Activated CD4-positive, CD25-positive, alpha-beta regulatory T cell treated with anti-CD3 and anti-CD28 coated beads, Interleukin-2, amount 50 U/mL, for 24 hours (primary cell): ENCODE results near the gene ATXN10.
"Not testable (repeated sequence)": the region's sequence is repeated elsewhere in the genome, so short reads cannot be mapped to it uniquely, and the experiment has no call there.

Experiments used
- ATAC-seq, 2 donors: fragments of 150-1000 bp; cut with Tn5 transposase; one replicate each; pipeline ENCODE4 v1.10.0; 2021; ENCODE audit warnings: mild to moderate bottlenecking in 1 of 2, moderate library complexity in 1 of 2

The ATXN10 gene

DNA sequence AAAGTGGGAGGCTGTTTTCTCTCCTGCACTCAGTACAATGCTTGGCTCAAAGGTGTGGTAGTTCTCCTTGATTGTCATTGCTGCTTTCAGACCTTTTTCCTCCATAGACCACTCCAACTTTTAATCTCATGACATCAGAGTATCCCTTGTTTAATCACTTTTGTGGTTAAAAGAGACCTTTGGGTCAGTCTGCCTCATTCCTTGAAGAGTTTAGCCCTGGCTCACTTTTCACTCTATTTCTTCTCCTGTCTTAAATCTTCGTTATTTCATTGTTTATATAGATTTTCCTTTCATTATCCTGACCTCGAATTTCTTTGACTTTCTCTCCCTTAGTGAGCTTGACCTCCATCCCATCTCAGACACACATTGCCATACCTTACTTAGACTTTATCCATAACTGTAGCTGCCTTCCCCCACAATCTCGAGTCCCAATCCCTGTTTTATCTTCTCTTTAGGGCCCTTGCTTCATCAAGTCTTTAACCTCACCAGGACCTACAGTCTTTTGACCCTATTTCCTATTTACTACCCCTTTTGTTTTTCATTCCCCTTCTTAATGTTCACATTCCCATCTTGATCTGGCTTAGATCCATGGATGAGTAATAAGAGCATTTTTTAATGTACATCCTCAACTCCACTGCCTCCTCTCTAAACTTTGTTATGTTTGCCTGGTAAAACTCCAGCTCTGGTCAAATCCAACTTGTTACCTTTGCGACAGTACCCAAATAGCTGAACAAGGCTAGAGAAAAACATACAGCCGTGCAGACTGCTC, 9.5 kb downstream of the ATXN10 start:
- no peak for ATAC-seq

DNA sequence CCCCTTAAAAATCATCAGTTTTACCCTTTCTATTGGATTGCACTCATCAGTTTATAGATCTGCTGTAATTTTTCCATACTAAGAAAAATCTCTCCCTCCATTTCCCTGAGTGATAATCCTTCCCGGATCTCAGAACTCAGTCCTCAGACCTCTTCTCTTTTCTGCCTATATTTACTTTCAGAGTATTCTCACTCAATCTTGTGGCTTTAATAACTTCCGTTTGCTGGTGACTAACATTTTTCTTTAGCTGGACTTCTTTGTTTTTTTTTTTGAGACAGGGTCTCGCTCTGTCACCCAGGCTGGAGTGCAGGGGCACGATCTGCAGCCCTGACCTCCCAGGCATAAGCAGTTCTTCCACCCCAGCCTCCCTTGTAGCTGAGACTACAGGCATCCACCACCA, 10.4 kb downstream of the ATXN10 start:
- ATAC-seq = no peak

DNA sequence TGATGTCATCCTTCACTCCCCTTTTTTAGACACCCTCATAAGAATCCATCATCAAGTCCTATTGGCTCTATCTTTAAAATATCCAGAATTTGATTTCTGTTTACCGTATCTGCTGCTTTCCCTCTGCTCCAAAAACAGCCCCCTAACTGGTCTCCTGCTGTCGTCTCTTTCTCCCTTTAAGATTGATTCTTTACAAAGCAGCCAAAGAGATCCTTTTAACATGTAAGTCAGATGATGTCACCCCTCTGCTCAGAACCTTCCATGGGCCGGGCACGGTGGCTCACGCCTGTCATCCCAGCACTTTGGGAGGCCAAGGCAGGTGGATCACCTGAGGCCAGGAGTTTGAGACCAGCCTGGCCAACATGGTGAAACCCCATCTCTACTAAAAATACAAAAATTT, 11.1 kb downstream of the ATXN10 start:
- not testable (repeated sequence) for ATAC-seq

DNA sequence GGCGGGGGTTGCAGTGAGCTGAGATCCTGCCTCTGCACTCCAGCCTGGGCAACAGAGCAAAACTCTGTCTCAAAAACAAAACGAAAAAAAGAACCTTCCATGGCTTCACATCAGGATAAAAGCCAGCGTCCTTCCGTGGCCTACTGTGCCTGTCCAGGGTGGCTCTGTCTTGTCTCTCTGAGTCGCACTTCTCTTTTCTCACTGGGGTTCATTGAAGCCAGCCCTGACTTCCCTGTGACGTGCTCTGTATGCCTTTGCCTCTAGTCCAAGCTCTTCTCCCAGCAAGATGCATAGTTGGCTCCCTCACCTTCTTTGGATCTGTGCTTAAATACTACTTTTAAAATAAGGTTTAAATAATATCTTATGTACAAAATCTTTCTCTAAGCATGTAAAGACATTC, 11.6 kb downstream of the ATXN10 start:
- no peak for ATAC-seq

DNA sequence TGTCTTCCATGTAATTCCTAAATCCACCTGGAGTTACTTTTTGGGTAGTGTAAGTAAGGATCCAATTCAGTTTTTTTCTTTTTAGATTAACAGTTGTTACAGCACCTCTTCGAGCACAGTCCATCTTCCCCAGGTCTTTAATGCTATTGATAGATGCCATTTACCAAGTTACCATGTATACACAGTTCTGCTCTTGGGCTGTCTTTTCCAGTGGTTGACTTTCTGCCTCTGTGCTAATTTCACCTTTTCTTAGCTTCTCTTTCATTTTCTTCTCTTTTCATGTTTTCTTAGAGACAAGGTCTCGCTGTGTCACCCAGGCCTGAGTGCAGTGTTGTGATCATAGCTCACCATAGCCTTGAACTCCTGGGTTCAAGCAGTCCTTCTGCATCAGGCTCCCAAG, 12.0 kb downstream of the ATXN10 start:
- ATAC-seq = no peak

DNA sequence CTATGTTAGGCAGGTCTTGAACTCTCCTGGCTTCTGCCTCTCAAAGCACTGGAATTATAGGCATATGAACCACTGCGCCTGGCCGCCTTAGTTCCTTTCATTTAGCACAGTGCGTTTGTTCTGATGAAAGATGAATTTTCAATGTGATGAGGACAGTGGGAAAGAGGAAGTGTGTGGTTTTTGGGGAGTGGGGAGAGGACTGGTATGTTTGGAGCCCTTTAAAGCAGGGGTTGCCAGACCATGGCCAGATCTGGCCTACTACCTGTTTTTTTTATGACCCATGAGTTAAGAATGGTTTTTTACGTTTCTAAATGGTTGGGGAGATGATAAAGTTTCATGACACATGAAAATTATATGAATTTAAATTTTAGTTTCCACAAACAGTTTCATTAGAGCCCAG, 12.5 kb downstream of the ATXN10 start:
- peak in 1 of 2 donors; percentile 15 for ATAC-seq

DNA sequence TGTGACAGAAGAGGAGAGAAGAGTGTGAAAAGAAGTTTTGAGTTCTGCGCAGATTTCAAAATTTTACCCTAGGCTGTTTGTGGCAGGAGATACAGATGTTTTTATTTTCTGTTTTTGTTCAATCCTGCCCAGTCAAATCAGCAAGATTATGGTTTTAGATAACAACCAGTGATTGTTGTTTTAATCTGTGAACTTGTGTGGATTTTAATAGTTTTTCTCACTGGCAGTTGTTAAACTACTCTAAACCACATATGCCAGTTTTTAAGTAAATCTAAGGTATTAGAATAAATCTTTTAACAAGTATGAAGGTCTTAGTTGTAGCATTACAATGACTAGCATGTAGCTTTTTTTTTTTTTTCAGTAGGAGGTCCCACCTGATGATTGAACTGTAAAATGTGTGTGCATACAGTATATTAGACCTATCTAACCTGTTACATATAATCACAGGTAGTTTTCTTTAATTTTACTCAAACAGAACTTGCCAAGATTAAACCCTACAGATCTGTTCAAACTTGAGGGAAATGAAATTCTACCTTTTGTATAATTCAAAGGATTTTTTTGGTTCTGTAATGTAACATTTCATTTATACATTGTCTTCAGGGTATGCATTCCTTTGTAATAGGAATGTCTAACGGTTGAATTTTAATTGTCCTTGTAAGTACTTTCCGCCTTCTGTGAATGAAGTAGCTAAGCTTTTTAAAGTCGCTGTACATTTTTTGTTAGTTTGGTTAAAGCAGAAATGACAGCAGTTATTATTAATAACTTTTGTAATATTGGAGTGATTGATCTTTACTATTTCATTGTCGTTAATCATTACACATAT, 13.3 kb downstream of the ATXN10 start:
- peak in 1 of 2 donors; percentile 27 for ATAC-seq

DNA sequence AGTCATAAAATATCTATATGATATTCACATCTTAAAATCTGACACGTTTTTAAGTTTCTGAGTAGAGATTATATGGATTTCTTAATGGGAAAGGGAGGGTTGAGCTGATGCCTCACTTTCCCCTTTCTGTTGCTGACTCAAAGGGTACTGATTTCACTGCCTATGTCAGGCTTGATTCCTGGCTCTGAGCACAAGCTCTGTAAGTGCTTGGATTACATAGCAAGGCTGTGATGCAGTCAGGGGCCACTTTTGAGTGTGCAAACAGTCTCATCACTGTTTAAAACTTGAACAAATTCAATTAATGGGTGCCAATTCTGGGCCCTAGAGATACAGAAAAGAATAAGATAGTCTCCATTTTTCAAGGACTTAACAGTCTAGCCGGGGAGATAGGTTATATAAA, 14.4 kb downstream of the ATXN10 start:
- no peak for ATAC-seq

DNA sequence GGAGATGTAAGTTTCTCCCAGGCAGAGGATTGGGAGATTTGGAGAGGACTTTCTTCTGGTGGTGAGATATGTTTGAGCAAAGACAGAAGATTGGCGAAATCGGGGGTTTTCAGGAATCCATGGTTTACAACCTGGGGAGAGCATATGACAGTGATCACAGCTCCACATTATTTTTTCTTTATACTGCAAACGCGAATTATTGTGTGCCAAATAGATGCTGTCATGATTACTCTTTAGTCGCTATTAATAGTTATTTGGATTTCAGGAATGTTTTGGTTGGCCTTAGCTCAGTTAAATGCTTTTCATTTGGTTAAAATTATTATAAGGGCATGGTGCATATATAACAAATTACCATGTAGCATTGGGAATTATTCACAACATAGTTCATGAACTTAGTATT, 15.2 kb downstream of the ATXN10 start:
- no peak for ATAC-seq

DNA sequence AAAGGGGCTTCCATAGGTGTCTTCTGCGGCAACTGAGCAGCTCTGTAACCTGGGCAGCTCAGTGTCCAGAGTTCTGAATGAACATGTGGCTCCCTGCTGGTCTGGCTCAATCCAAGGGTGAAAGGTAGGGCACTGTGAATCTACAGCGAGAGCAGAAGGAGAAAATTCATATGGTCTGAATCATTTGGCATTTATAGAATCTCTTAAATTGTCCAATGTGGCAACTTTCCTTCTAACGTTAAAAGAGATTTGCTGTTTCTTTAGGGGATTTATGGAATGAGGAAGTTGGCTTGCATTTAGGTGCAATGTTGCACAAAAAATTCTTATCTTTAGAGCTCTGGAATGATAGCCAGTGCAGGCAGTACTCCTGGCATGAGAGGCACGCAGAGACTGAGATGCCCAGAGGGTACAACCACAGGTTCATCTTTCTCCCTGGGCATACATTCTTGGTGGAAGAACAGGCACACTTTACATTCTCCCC, 17.0 kb downstream of the ATXN10 start:
- ATAC-seq = no peak

DNA sequence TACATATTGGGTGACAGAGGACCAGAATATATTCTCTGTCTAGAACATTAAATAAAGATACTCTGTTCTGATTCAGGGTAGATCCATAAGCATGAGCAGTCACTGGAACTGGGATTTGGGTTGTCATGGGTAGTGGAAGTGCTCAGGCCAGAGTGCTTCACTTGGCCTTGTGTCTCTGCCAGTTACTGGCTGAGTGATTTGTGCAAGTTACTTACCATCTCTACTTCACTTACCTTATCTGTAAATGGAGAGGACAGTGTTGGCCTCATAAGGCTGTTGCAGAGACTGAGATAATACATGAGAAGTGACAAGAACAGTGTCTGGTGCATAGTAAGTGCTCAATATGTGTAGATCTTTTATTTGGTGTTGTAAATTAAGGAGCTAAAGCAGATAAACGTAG, 17.6 kb downstream of the ATXN10 start:
- no peak for ATAC-seq

DNA sequence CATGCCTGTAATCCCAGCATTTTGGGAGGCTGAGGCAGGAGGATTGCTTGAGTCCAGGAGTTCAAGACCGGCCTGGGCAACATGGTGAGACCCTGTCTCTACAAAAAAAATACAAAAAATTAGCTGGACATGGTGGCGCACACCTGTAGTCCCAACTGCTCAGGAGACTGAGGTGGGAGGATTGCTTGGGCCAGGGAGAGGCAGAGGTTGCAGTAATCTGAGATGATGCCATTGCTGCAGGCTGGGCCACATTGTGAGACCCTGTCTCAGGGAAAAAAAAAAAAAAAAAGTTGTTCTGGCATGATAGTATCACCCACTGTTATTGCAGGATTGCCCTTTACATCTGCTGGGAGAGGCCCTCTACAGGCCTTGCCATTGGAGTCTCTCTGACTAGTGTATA, 18.4 kb downstream of the ATXN10 start:
- no peak for ATAC-seq

DNA sequence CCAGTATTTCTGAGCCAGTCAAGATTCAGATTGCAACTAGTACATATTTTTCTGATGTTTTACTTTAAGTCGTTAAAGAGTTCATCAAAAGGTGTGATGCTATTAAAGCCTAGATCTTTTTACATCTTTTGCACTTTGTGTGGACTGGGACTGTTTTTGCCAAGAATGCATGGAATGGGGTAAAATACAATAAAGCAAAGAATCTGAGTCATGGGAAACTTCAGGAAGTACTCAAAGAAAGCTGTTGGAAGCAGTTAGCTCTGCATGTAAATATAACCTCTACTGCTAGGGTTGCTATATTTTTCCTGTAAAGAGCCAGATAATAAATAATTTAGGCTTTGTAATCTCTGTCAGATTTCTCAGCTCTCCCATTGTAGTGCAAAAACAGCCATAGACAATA, 20.9 kb downstream of the ATXN10 start:
- no peak for ATAC-seq

DNA sequence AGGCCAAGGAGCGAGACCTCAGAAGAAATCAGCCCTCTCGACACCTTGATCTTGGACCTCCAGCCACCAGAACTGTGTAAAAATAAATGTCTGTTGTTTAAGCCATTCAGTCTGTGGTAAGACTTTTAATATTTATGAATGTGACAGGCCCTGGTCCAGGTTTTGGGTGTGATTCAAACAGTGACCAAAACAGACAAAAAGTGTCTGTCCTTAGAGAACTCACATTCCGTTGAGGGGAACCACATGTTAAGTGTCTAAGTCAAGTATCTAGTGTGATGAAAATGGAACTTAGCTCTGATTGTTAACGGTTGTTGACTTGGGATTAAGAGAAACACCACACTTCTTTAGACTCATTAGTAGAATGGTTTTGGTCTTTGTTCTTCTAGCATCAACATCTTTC, 22.2 kb downstream of the ATXN10 start:
- ATAC-seq = no peak

DNA sequence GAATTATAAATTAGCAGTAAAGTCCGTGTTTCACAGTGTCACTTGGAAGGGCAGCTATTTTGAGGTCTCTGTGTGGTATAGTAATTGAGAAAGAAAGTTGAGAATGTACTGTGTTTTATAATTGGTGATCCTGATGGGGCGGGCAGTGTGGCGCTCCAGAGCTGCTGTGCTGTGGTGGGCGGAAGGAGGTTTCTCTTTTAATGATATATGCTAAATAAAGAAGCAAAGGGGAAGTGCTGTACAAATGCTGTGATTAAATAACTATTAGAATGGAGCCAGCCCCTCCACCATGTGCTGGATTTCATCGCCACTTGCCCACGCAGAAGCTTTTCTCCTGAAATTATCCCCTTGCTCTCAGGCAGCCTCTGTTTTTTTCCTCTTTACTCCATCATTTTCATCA, 24.6 kb downstream of the ATXN10 start:
- no peak for ATAC-seq

DNA sequence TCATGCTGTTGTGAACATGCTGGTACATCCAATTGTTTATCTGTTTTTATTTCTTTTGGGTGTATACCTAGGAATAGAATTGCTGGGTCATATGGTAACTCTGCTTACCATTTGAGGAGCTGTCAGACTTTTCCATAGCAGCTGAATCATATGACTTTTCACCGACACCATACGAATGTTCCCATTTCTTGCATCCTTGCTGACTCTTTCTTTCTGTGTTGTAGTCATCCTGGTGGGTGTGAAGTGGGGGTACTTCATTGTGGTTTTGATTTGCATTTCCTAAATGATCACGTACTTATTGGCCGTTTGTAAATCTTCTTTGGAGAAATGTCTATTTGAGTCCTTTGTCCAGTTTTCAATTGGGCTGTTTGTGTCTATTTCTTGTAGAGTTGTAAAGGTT, 26.5 kb downstream of the ATXN10 start:
- no peak for ATAC-seq

DNA sequence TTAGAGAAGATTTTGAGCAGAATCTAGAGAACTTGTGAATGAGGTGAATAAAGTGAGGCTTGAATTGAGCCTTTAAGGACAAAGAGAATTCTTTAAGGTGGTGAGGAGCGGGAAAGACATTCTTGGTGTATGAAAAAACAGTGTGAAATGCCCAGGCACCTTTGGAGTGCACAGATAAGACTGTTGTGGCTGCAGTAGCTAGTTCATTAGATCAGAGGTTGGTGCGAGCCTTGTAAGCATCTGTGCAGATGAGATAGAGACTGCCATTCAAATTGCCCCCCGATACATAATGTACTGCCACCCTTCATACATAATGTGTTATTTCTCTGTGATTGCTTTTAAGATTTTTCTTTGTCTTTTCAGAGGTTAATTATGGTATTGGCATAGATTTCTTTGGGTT, 31.3 kb downstream of the ATXN10 start:
- ATAC-seq = no peak

DNA sequence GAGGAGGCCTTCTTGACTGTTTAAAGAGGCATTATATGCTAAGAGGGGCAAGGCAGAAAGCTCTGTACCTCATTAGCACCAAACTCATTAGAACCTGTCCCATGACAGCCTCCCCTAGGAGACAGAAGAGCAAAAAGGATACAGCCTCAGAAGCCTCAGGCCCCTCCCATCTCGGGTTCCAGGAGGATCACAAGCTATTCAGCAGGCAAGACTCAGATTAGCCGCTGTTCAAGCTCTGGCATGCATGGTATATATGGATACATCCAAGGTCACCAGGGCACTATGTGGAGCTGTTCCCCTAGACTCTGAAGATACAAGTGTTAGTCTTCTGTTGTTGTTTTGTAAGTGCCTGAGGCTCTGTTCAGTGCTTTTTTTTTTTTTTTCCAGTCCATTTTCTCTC, 32.1 kb downstream of the ATXN10 start:
- no peak for ATAC-seq

DNA sequence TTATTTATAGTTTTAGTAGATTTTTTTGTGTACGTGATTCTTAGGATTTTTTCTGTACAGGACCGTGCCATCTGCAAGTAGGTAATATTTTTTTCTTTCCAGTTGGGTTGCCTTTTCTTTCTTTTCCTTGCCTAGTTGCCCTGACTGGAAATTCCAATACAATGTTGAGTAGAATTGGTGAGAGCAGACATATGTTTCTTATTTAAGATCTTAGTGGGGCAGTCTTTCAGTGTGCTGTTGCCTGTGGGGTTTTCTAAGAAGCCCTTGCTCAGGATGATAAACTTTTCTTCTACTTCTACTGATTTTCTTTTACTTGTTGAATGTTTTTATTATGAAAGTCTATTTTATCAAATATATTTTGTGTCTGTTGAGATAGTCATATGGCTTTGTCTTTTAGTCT, 33.0 kb downstream of the ATXN10 start:
- no peak for ATAC-seq

DNA sequence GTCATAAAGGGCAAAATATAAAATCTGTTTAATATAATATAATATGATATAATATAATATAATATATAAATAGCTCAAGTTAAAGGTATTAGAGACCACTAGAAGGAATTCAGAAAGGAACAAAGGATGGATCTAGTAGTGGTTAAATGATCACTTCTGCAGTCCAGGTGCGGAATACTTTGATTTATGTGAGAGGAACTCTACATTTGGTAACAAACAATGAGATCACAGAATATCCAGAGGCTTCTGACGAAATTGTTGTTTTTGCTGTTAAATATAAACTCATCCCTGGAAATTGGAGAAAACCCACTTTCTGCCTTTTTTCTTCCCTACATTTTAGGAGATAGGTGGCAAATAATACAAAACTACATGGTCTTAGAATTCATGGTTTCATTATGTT, 36.0 kb downstream of the ATXN10 start:
- no peak for ATAC-seq

DNA sequence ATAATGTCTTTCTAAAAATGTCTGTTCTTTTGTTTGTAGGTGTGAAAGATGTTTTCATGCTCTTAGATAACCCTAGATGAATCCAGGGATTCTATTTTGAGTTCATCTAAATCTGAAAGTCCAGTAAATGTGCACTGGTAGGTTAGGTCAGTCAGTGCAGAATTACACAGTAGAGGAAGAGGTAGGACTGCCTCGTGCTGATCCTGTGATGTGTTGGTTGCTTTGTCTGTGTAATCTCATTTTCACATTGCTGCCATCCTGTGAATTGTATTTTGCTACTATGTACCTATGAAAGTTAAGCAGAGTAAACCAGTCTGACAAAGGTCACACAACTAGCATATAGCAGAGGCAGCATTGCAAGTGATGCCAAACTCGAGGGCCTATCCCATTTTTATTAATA, 36.5 kb downstream of the ATXN10 start:
- ATAC-seq = no peak

DNA sequence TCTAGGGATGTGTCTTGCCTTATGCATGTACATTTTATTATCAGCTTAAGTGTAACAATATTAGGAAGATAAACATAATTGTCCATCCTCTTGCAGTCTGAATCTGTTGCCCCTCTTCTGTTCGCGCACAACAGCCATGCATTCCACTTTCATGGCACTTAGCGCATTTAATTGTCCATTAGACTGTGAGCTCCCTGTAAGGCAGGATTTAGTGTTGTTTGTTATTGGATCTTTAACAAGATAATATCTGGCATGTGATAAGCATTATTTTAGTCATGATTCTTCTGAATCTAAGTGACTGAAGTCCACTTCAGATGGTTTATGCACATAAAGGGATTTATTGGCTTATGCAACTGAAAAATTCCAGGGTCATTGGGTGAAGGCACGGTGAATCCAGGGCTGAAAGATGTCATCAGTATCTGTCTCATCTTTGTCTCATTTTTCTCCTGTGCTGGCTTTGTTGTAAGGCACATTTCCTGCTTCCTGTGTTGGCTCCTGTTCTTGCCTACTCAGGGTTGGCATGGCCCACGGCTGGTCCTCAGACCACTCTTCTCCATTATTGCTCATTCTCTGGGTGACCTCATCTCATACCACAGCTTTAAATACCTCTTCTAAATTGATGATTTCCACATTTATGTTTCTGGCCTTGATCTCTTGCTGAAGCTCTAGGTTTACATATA, 37.6 kb downstream of the ATXN10 start:
- ATAC-seq = no peak

DNA sequence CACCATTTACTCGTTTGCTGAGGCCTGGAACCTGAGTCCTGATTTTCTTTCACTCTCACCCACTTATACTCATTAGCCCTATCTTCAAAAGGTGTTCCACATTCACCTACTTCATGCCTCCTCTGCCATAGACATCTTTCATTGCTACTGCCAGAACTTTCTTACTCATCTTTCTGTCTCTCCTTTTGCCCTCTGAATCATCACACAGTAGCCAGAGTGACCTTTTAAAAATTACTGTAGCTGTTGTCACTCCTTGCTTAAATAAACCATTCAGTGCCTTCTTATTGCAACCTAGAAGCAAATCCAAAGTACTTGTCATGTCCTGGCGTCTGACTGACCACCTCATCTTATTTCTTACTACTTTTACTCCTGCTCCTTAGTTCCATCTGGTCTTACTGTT, 38.2 kb downstream of the ATXN10 start:
- ATAC-seq = no peak

DNA sequence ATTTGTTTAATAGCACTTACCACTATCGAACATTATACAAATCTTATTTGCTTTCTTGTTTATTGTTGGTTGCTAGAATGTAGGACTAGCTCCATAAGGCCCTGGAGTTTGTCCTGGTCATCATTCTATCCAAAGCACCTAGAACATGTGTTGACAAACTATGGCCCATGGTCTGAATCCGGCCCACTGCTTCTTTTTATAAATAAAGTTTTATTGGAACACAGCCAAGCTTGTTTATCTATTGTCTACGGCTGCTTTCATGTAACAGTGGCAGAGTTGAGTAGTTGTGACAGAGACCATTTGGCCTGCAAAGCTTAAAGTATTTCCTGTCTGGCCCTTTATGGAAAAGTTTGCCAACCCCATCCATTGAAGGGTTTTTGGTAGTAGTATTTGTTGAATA, 38.8 kb downstream of the ATXN10 start:
- no peak for ATAC-seq
